CD14-positive monocyte (primary cell): ENCODE data around the gene NFKB1. TPM values are rescaled to one million over a fixed set of nuclear protein-coding genes. Genes with fewer than 3 reads are reported as not detected.

ENCODE experiments used
- DNase-seq, 3 donors: peaks; one replicate each; pipeline ENCODE4 v3.0.0-alpha.2; 2011 to 2022
- H2AFZ ChIP-seq: 2 replicates; pipeline ENCODE4 v1.6.0; 2012; ENCODE audit warnings: mild to moderate bottlenecking, low read depth, low read length, inconsistent platforms; ENCODE audit not compliant: insufficient read depth, poor library complexity, severe bottlenecking
- H3K27ac ChIP-seq, 2 donors: 1 replicate in 1 of 2; 2 replicates in 1 of 2; pipeline ENCODE4 v1.5.1; 2012 to 2013; ENCODE audit warnings: low read length in 2 of 2, control low read depth in 1 of 2, inconsistent platforms in 1 of 2, low read depth in 1 of 2, mild to moderate bottlenecking in 1 of 2
- H3K27me3 ChIP-seq, 2 donors: one replicate each; pipeline versions ENCODE4 v1.6.0 to v1.6.1; 2011 to 2013; ENCODE audit warnings: low read length in 2 of 2; ENCODE audit not compliant: control insufficient read depth in 2 of 2, insufficient read depth in 2 of 2
- H3K36me3 ChIP-seq, 2 donors: replicated peaks in 1 of 2; 1 replicate in 1 of 2; 2 replicates in 1 of 2; pipeline versions ENCODE4 v1.5.1 to v1.6.1; 2012 to 2013; ENCODE audit warnings: low read length in 2 of 2, control low read depth in 1 of 2, inconsistent platforms in 1 of 2, mild to moderate bottlenecking in 1 of 2; ENCODE audit not compliant: insufficient read depth in 2 of 2, control insufficient read depth in 1 of 2
- H3K4me1 ChIP-seq, 2 donors: 1 replicate in 1 of 2; 2 replicates in 1 of 2; pipeline versions ENCODE4 v1.5.1 to v1.6.1; 2012 to 2013; ENCODE audit warnings: low read length in 2 of 2, control low read depth in 1 of 2, inconsistent platforms in 1 of 2, mild to moderate bottlenecking in 1 of 2, moderate library complexity in 1 of 2; ENCODE audit not compliant: insufficient read depth in 2 of 2, control insufficient read depth in 1 of 2
- H3K4me2 ChIP-seq: replicated peaks from 2 replicates; pipeline ENCODE3; 2012; ENCODE audit warnings: low read length, moderate library complexity, mild to moderate bottlenecking; ENCODE audit not compliant: poor library complexity, severe bottlenecking; ENCODE audit errors: extremely low read depth
- H3K4me3 ChIP-seq, 3 experiments: fragments of 200-600 bp in 1 of 3; sonication (generic) in 1 of 3; replicated peaks in 1 of 3; 1 replicate in 2 of 3; 2 replicates in 1 of 3; pipeline ENCODE4 v1.5.1; 2011 to 2013; ENCODE audit warnings: low read length in 3 of 3, mild to moderate bottlenecking in 3 of 3, control low read depth in 2 of 3, low read depth in 2 of 3, inconsistent platforms in 1 of 3, moderate library complexity in 1 of 3
- H3K79me2 ChIP-seq: 2 replicates; pipeline ENCODE4 v1.6.0; 2012; ENCODE audit warnings: mild to moderate bottlenecking, control low read depth, inconsistent platforms, low read length, moderate library complexity; ENCODE audit not compliant: insufficient read depth
- H3K9ac ChIP-seq: 2 replicates; pipeline ENCODE4 v1.6.0; 2017; ENCODE audit warnings: low read length, mild to moderate bottlenecking; ENCODE audit not compliant: insufficient read depth, poor library complexity, severe bottlenecking
- H3K9me3 ChIP-seq, 2 donors: replicated peaks in 1 of 2; 1 replicate in 1 of 2; 2 replicates in 1 of 2; pipeline versions ENCODE4 v1.5.1 to v1.6.1; 2012 to 2013; ENCODE audit warnings: low read length in 2 of 2, control low read depth in 1 of 2; ENCODE audit not compliant: control insufficient read depth in 1 of 2, insufficient read depth in 1 of 2
- H4K20me1 ChIP-seq: 2 replicates; pipeline ENCODE4 v1.6.0; 2012; ENCODE audit warnings: mild to moderate bottlenecking, low read length, control low read depth, moderate library complexity; ENCODE audit not compliant: insufficient read depth
- H3K27ac Mint-ChIP-seq, 7 donors: one replicate each; pipeline ENCODE4 v1.8.0; 2020; ENCODE audit warnings: mild to moderate bottlenecking in 7 of 7, mixed read lengths in 7 of 7, moderate library complexity in 6 of 7, inconsistent platforms in 2 of 7
- H3K27me3 Mint-ChIP-seq, 3 donors: one replicate each; pipeline ENCODE4 v1.8.0; 2021 to 2022; ENCODE audit warnings: low read depth in 3 of 3, mild to moderate bottlenecking in 3 of 3, mixed read lengths in 3 of 3, moderate library complexity in 3 of 3, inconsistent platforms in 1 of 3
- H3K36me3 Mint-ChIP-seq, 2 donors: one replicate each; pipeline ENCODE4 v1.8.0; 2020; ENCODE audit warnings: mixed read lengths in 2 of 2, inconsistent platforms in 1 of 2, mild to moderate bottlenecking in 1 of 2
- H3K4me1 Mint-ChIP-seq: one replicate; pipeline ENCODE4 v1.8.0; 2020; ENCODE audit warnings: mild to moderate bottlenecking, mixed read lengths
- H3K4me3 Mint-ChIP-seq, 2 donors: one replicate each; pipeline ENCODE4 v1.8.0; 2020; ENCODE audit warnings: mild to moderate bottlenecking in 2 of 2, mixed read lengths in 2 of 2, moderate library complexity in 1 of 2
- H3K9me3 Mint-ChIP-seq, 7 donors: one replicate each; pipeline ENCODE4 v1.8.0; 2020 to 2022; ENCODE audit warnings: mixed read lengths in 7 of 7, mild to moderate bottlenecking in 6 of 7, moderate library complexity in 6 of 7, inconsistent platforms in 2 of 7
- CTCF ChIP-seq: fragments of 200-600 bp; IDR thresholded peaks from one replicate; pipeline ENCODE4 v1.8.0; 2022; ENCODE audit warnings: antibody characterized with exemption, mild to moderate bottlenecking
- WGBS: methylation state at CpG from one replicate; pipeline ENCODE4 v1.1.5; 2013; ENCODE audit warnings: missing lambda C conversion rate; ENCODE audit not compliant: insufficient coverage; 5-methylcytosine and 5-hydroxymethylcytosine counted together
- intact Hi-C, 2 donors: fragments of 100-400 bp; cut with micrococcal nuclease; formaldehyde crosslinking; loops; one replicate each; pipeline versions ENCODE4 v1.15.0 to v1.15.1; 2023
- polyA plus RNA-seq, 3 donors: library from polyadenylated mRNA; depleted of rRNA in 1 of 3; unstranded in 2 of 3; stranded (reverse) in 1 of 3; fragments of 300-500 nt in 2 of 3; fragments of >200 nt in 1 of 3; fragmentation: Illumina TruSeq in 2 of 3; gene quantifications; 1 replicate in 2 of 3; 2 replicates in 1 of 3; pipeline ENCODE4 v1.2.3, GENCODE V29; 2012 to 2021

Gene NFKB1
- polyA plus RNA-seq, 3 donors = 9.0 to 34.4 (median 17.8) TPM

- Histone ChIP-seq H3K36me3 (peaks cover 93 to 97% of the 10 kb centered on the region in 2 donors), H4K20me1 (peaks cover 5% of the 10 kb centered on the region), H3K4me2 (no peak overlapping the region), H3K79me2 (no peaks in the 10 kb centered on the region), H3K9me3 (no peaks in the 10 kb centered on the region), H3K27ac (no peak overlapping the region), H3K9ac (no peak overlapping the region), H3K27me3 (no peaks in the 10 kb centered on the region), H2AFZ (no peak overlapping the region), H3K4me3 (no peak overlapping the region), H3K4me1 (no peaks in the 10 kb centered on the region)
- no peak for TF ChIP-seq CTCF
- peak overlapping the region in 1 of 7 donors; percentile 58 for H3K27ac Mint-ChIP-seq
- H3K4me1 Mint-ChIP-seq = no peaks in the 10 kb centered on the region
- DNase-seq = no peak
- H3K9me3 Mint-ChIP-seq = no peaks in the 10 kb centered on the region
- no peaks in the 10 kb centered on the region for H3K27me3 Mint-ChIP-seq
- H3K36me3 Mint-ChIP-seq = peaks cover 82 to 84% of the 10 kb centered on the region in 2 donors
- 100% methylated on average over 2 of the region's 4 CpGs for WGBS
- intact Hi-C loops = no loop called here
- no peak overlapping the region for H3K4me3 Mint-ChIP-seq
Observed at GRCh38 chr4:102599455-102599854, 98.3 kb downstream of the NFKB1 start.

DNA sequence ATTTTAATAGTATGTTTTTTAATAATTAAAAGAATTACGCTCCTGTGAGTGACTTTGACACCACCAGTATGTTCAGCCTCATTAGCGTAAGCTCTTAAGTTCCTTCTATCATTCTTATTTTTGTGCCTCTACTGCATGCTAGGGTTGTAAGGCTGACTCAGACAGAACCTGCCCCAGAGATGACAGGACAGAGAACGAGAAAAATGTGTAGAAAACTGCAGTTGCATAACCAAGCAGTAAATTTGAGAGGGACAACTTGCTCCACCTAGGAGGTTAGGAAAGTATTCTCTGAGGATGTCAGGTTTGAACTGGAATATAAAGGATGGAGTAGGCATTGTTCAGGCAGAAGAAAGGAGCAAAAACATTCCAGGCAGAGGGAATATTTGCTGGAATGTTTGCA lies 98.7 kb downstream of the NFKB1 start:
- Histone ChIP-seq H3K36me3 (peaks cover 92 to 97% of the 10 kb centered on the region in 2 donors), H2AFZ (no peak overlapping the region), H3K79me2 (no peaks in the 10 kb centered on the region), H3K27me3 (no peaks in the 10 kb centered on the region), H3K9ac (no peak overlapping the region), H3K4me2 (no peak overlapping the region), H3K27ac (no peak overlapping the region), H3K4me1 (no peaks in the 10 kb centered on the region), H4K20me1 (peaks cover 6% of the 10 kb centered on the region), H3K4me3 (no peak overlapping the region), H3K9me3 (no peaks in the 10 kb centered on the region)
- intact Hi-C loops = no loop called here
- Mint-ChIP-seq H3K36me3 (peaks cover 81 to 84% of the 10 kb centered on the region in 2 donors), H3K4me1 (no peaks in the 10 kb centered on the region), H3K4me3 (no peak overlapping the region), H3K27me3 (no peaks in the 10 kb centered on the region), H3K27ac (peak overlapping the region in 1 of 7 donors; percentile 56), H3K9me3 (no peaks in the 10 kb centered on the region)
- DNase-seq = no peak
- 80% methylated on average over 1 of the region's 3 CpGs for WGBS
- no peak for TF ChIP-seq CTCF
